BLaER1 (cell line): Measurements from ENCODE around the gene BMP10.
"Not testable (repeated sequence)": the region's sequence is repeated elsewhere in the genome, so short reads cannot be mapped to it uniquely, and the experiment has no call there.

ENCODE experiments used
- H3K27ac ChIP-seq: shearing (Covaris generic); formaldehyde crosslinking; 2 replicates; pipeline ENCODE4 v1.8.1; 2022
- H3K27me3 ChIP-seq: shearing (Covaris generic); formaldehyde crosslinking; 2 replicates; pipeline ENCODE4 v1.8.1; 2022
- H3K36me3 ChIP-seq: shearing (Covaris generic); formaldehyde crosslinking; 2 replicates; pipeline ENCODE4 v1.8.1; 2022
- H3K4me1 ChIP-seq: shearing (Covaris generic); formaldehyde crosslinking; 2 replicates; pipeline ENCODE4 v1.8.1; 2022
- H3K4me2 ChIP-seq: shearing (Covaris generic); formaldehyde crosslinking; 2 replicates; pipeline ENCODE4 v1.8.1; 2022
- H3K4me3 ChIP-seq: shearing (Covaris generic); formaldehyde crosslinking; 2 replicates; pipeline ENCODE4 v1.8.1; 2022
- H3K9ac ChIP-seq: shearing (Covaris generic); formaldehyde crosslinking; 2 replicates; pipeline ENCODE4 v1.8.1; 2022
- H3K9me3 ChIP-seq: shearing (Covaris generic); formaldehyde crosslinking; 2 replicates; pipeline ENCODE4 v1.8.1; 2022
- H4K20me1 ChIP-seq: shearing (Covaris generic); formaldehyde crosslinking; 2 replicates; pipeline ENCODE4 v1.8.1; 2022
- Cebpa-rat ChIP-seq: shearing (Covaris generic); IDR thresholded peaks from 2 replicates; pipeline ENCODE4 v1.8.1; 2022

Gene BMP10

DNA sequence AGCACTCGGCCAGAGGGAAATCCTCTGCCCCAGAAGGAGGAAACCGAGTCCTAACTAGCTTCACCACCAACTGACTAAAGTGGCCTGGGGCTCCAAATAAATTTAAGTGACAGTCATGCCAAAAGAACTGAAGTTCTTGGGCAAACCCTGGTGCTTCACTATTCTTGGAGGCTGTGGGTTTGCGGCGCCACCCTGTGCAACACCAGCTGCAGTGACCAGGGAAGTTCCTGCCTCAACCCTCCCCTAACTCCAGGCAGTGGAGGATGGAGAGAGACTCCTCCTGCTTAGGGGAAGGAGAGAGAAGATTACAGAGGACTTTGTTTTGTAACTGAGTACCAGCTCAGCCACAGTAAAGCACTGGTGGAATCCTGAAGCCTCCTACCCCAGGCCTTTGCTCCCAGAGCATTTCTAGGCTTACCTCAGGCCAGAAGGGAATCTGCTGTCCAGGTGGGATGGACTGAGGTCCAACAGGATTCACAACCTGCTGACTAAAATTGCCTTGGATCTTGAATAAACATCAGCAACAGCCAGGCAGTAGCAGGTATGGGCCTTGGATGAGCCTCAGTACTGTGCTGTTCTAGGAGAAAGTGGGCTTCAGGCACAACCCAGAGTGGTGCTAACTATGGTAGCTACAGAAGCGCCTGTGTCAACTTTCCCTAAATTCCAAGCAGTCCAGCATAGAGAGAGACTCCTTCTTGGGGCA lies 29.4 kb upstream of the BMP10 start:
- H3K4me1 ChIP-seq: no peaks in the 10 kb centered on the region
- H3K9ac ChIP-seq: no peak overlapping the region
- no peak overlapping the region for H3K27ac ChIP-seq
- no peaks in the 10 kb centered on the region for H4K20me1 ChIP-seq
- no peak overlapping the region for H3K4me2 ChIP-seq
- H3K36me3 ChIP-seq: no peaks in the 10 kb centered on the region
- H3K9me3 ChIP-seq: peaks cover 27% of the 10 kb centered on the region
- no peak overlapping the region for H3K4me3 ChIP-seq
- no peak for TF ChIP-seq Cebpa-rat
- no peaks in the 10 kb centered on the region for H3K27me3 ChIP-seq

- not testable (repeated sequence) for H3K9ac ChIP-seq, H3K27ac ChIP-seq, H4K20me1 ChIP-seq
Observed at GRCh38 chr2:68895981-68896380, 24.8 kb upstream of the BMP10 start.

GRCh38 chr2:68889500-68889899 lies 18.3 kb upstream of the BMP10 start:
- Histone ChIP-seq H3K4me3 (no peak overlapping the region), H4K20me1 (no peaks in the 10 kb centered on the region), H3K9ac (no peak overlapping the region), H3K4me2 (no peak overlapping the region), H3K4me1 (no peaks in the 10 kb centered on the region), H3K27me3 (no peaks in the 10 kb centered on the region), H3K27ac (no peak overlapping the region), H3K36me3 (no peaks in the 10 kb centered on the region), H3K9me3 (no peaks in the 10 kb centered on the region)
- TF ChIP-seq Cebpa-rat: no peak

More at GRCh38 chr2:68895981-68896380, 24.8 kb upstream of the BMP10 start:
- not testable (repeated sequence) for H3K36me3 ChIP-seq, H3K27me3 ChIP-seq, H3K9me3 ChIP-seq, H3K4me2 ChIP-seq, H3K4me1 ChIP-seq, H3K4me3 ChIP-seq

GRCh38 chr2:68889021-68889420 lies 17.8 kb upstream of the BMP10 start:
- Histone ChIP-seq H3K27ac (no peak overlapping the region), H3K4me2 (no peak overlapping the region), H3K4me3 (no peak overlapping the region), H3K36me3 (no peaks in the 10 kb centered on the region), H4K20me1 (no peaks in the 10 kb centered on the region), H3K9ac (no peak overlapping the region), H3K9me3 (no peaks in the 10 kb centered on the region), H3K27me3 (no peaks in the 10 kb centered on the region), H3K4me1 (no peaks in the 10 kb centered on the region)
- no peak for TF ChIP-seq Cebpa-rat

- Histone ChIP-seq H4K20me1 (no peaks in the 10 kb centered on the region), H3K4me2 (no peak overlapping the region)
Observed at GRCh38 chr2:68888038-68888704, 17.0 kb upstream of the BMP10 start.

GRCh38 chr2:68885811-68886075 lies 14.5 kb upstream of the BMP10 start:
- H3K4me3 ChIP-seq: no peak overlapping the region
- no peaks in the 10 kb centered on the region for H3K27me3 ChIP-seq
- H3K9me3 ChIP-seq: no peaks in the 10 kb centered on the region
- no peak for TF ChIP-seq Cebpa-rat
- no peaks in the 10 kb centered on the region for H3K4me1 ChIP-seq
- H3K27ac ChIP-seq: no peak overlapping the region
- H3K4me2 ChIP-seq: no peak overlapping the region
- no peaks in the 10 kb centered on the region for H4K20me1 ChIP-seq
- no peak overlapping the region for H3K9ac ChIP-seq
- no peaks in the 10 kb centered on the region for H3K36me3 ChIP-seq

More at GRCh38 chr2:68888038-68888704, 17.0 kb upstream of the BMP10 start:
- no peak overlapping the region for H3K4me3 ChIP-seq
- no peak overlapping the region for H3K9ac ChIP-seq
- no peaks in the 10 kb centered on the region for H3K36me3 ChIP-seq
- TF ChIP-seq Cebpa-rat: no peak
- no peaks in the 10 kb centered on the region for H3K4me1 ChIP-seq
- no peak overlapping the region for H3K27ac ChIP-seq
- H3K9me3 ChIP-seq: no peaks in the 10 kb centered on the region
- H3K27me3 ChIP-seq: no peaks in the 10 kb centered on the region

DNA sequence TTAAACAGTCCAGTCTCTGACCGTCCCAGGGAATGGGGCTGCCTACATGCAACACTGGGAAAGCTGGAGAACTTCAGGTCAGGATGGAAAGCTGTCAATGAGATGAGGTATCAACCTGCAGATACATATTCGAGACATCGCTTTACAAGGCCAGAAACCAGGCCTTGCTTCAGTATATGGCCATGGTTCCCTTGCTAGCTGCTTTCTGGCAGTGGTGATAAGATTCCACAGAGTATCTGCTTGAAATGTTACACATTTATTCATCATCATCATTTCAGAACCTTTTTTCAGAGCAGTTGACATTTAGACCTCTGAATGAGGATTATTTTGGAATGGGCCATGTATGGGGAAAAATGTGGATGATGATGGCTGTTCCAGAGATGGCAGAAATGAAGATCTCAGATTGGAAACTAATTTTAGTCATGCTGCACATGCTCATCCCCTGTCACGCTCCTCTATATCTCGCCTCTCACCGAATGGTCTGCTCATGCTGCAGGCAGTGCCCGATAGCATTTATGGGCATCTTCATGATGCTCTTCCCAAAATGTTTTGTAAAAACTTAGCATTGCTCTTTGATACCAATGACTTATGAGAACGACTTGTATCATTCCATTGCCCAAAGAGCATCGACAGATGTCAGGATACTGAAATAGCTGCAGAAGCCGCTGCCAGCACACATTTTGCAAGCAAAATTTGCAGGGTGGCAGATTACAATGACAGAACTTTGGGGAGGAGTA lies 14.0 kb upstream of the BMP10 start:
- H3K4me3 ChIP-seq: no peak overlapping the region
- no peaks in the 10 kb centered on the region for H4K20me1 ChIP-seq
- no peaks in the 10 kb centered on the region for H3K36me3 ChIP-seq
- H3K9ac ChIP-seq: no peak overlapping the region
- H3K27me3 ChIP-seq: no peaks in the 10 kb centered on the region
- H3K4me2 ChIP-seq: no peak overlapping the region
- H3K27ac ChIP-seq: no peak overlapping the region
- TF ChIP-seq Cebpa-rat: no peak
- H3K4me1 ChIP-seq: no peaks in the 10 kb centered on the region
- no peaks in the 10 kb centered on the region for H3K9me3 ChIP-seq

DNA sequence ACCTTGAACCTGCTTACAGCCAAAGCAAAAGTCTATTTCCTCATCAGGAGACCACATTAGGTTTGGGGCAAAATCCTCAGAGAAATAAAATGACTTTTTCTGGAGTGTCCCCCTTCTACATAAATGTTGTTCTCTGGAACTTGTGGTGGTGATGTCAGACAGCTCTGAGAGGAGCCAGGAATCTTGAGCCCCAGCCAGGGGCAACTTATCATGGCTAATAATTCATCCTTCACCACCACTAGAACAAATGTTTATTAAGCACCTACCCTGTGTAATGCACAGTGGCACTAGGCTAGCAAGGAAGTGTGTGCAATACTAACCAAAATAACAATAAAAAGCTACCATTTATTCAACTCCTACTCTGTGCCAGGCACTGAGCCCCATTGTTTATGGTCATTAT lies 9.0 kb upstream of the BMP10 start:
- H3K27ac ChIP-seq: no peak overlapping the region
- H3K36me3 ChIP-seq: no peaks in the 10 kb centered on the region
- TF ChIP-seq Cebpa-rat: no peak
- H3K4me3 ChIP-seq: no peak overlapping the region
- H3K4me1 ChIP-seq: no peaks in the 10 kb centered on the region
- H3K9ac ChIP-seq: no peak overlapping the region
- no peaks in the 10 kb centered on the region for H4K20me1 ChIP-seq
- H3K27me3 ChIP-seq: no peaks in the 10 kb centered on the region
- H3K4me2 ChIP-seq: no peak overlapping the region
- H3K9me3 ChIP-seq: no peaks in the 10 kb centered on the region

GRCh38 chr2:68879296-68879695 lies 8.1 kb upstream of the BMP10 start:
- H3K27ac ChIP-seq: no peak overlapping the region

GRCh38 chr2:68878753-68879152 lies 7.6 kb upstream of the BMP10 start:
- Histone ChIP-seq H4K20me1 (no peaks in the 10 kb centered on the region), H3K9me3 (no peaks in the 10 kb centered on the region), H3K9ac (no peak overlapping the region), H3K4me2 (no peak overlapping the region), H3K27ac (no peak overlapping the region), H3K4me3 (no peak overlapping the region), H3K27me3 (no peaks in the 10 kb centered on the region), H3K4me1 (no peaks in the 10 kb centered on the region), H3K36me3 (no peaks in the 10 kb centered on the region)
- no peak for TF ChIP-seq Cebpa-rat

More at GRCh38 chr2:68879296-68879695, 8.1 kb upstream of the BMP10 start:
- Histone ChIP-seq H3K4me2 (no peak overlapping the region), H4K20me1 (no peaks in the 10 kb centered on the region), H3K4me3 (no peak overlapping the region), H3K4me1 (no peaks in the 10 kb centered on the region), H3K27me3 (no peaks in the 10 kb centered on the region), H3K9ac (no peak overlapping the region), H3K36me3 (no peaks in the 10 kb centered on the region), H3K9me3 (no peaks in the 10 kb centered on the region)
- TF ChIP-seq Cebpa-rat: no peak
